HG02943 (cell line): ENCODE results near the gene WNT5A.

Source experiments
- ATAC-seq: cut with Tn5 transposase; IDR thresholded peaks from one replicate; pipeline ENCODE4 v1.9.1; 2021; ENCODE audit warnings: mild to moderate bottlenecking, low read depth, moderate library complexity; ENCODE audit not compliant: unreplicated experiment

The WNT5A gene

DNA sequence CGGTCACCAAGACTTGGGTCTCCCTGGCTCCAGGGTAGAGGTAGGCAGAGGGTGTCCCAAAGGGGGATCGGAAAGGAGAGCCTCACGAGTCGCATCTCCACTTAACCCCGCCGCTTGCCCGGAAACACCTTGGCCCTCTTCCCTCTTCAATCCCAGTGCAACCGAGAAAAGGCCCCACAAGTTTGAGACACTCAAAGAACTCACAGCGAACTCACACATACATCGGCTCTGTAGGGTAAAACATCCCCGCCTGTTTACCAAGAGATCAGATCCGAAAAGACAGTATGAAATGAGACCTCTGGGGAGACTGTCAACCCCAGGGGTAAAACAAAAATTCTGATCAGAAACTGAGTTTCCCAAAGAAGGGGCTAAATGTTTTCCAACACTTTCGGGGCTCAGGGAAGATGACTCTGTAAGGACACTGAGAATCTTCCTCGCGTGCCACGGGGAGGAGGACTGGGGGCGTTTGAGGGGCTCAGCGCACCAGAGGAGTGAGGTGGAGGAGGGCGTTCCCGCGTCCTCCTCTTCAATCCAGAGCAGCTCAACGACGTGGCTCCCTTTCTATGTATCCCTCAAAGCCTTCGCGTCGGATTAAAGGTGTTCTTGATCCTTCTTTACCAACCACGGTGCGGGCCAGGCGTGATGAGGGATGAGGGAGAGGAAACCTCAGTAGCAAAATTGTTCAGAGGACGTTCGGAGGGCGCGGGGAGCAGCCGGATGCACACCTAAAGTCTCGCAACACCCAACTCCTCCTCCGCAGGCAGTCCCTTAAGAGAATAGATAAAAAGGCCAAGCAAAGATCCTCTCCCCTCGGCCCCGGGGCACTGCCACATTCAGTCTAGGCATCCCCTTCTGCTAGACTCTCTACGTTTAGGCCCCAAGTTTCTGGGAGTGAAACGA lies 3.7 kb downstream of the WNT5A start:
- no peak for ATAC-seq

DNA sequence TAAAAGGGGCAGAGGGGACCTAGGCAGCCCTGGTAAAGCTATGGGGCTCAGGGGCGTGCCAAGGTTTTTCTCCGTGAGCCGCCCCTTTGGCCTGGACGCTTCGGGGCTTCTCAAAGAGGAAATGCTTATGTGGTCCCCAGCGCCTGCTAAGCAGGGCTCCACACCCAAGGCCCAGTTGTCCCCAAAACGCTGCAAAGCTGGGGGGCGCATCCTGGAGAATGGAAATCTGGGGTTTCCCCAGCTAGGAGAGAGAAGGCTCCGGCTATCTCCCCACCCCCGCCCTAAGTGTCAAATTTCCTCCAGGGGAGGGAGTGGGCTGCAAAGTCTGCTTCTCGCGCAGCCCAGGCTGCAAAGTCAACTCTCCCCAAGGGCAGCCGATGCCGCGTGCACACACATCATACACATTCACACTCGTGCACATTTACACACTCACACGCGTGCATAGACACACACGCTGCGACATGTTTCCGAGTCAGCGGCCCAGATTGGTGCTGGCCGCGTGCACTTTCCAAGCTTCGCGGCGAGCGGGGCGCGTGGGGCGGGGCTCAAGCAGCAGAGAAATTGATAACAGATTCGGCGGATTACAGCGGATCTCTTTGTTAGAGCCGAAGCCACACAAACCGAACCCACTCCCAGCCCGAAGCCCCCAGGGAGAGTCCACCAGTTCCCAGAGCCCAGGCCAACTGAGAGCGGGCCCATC lies 4.5 kb downstream of the WNT5A start:
- ATAC-seq = no peak

DNA sequence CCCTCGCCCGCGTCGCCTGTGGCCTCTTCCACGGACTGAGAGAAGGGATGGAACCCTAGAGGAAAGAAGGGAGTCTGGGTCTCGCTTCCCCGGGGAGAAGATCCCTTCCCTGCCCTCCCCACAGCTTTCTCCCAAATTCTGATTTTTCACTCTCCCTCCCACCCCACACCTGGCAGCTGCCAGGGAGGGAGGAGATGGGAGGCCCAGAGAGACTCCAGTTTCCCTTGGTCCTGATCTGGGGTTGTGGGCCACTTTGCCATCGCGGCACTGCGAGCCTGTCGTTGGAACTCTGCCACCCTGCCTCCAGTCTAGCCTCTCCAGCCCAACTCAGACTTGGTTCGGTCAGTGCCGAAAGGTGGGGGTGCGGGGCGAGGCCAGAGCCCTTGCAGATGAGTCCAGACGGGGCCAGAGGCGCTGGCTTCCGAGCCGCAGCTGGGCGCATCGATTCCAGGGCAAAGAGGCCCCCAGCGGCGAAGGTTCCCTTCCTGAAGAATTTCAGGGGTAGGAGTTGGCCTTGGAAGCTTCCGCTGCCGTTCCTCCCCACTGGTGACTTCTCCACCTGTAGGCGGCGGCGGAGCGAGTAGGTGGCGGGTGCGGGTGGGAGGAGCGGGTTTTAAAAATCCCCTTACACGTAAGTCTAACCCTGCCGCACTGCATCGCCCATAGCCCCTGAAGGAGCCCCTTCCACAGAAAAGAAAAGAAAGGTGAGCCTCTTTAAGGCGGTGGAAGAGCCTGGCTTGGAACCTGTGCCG lies 5.2 kb downstream of the WNT5A start:
- ATAC-seq = no peak

DNA sequence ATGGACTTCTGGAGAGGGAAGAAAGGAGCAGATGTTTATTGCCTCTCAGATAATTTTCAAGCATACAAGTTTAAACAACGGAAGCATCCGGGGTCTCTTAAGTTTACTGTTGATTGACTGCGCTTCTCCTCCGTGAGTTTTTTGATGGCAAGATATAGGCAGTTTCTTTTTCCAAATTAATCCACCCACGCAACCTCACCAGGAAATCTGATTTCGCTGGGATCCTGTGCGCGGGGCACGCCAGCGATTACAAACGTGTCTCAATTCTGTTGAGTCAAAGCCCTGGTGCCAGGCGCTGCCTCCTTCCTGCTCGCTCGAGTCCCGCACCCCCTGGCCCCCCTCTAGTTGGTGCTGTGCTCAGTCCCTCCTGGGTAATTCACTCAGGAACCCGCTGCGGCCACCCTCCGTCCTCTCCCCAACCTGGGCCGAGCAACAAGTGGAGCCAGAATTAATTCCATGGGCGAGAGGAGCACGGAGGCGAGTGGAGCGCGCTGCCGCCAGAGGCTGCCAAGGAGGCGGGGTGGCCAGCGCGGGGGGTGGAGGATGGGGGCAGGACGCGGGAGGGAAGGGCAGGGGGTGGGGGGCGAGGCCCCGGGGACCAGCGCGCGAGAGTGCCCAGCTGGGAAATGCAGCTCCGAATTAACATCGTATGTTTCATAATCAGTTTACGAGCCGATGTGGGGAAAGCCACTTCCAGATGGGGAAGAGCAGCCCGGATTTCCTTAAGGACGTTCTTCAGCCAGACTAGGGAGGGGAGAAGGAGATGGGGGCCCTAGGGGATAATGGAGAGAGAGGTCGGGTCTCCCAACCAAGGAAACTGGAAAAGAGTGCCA lies 6.0 kb downstream of the WNT5A start:
- ATAC-seq = no peak

DNA sequence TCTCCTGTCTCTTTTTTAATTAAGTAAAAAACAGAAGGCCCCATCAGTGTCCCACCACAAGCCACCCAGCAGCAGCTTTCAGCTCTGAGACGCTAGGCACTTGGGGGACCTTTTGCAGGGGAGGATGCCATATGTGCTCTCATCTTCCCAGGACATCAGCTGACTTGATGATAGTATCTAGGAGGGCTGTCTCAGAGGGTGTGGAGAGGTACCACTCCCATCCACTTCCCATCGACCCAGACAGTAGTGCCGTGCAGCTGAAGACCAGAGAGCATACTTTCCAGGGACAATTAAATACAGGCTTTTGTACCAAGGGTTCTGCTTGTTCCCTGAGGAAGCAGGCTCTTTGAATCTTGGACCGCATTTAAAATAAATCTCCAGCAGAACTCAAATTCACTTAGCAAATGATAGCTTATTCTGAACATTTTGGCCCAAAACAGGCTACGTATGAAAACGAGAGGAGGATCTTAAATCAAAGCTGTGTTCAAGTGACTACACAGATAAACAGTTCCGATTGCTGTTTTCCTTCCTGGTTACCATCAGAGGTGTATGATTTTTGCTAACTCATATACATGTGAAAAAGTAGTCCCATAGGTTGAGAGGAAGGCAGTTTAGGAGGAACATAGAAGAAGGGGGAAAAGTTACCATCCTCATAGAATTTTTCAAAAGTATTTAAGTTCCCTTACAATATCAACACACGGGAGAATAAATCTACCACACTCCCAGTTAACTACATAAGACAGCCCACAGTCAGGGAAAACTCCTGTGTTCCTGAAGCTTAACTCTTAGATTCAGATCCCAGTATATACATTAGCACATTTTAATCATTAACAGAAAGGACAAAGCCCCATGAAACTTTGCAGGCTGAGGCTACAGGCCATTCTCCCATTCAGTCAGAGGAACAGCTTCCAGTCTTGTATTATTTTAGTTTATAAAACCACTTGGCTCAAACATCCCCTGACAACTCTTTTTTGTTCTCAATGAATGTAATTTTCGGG lies 9.5 kb downstream of the WNT5A start:
- no peak for ATAC-seq

DNA sequence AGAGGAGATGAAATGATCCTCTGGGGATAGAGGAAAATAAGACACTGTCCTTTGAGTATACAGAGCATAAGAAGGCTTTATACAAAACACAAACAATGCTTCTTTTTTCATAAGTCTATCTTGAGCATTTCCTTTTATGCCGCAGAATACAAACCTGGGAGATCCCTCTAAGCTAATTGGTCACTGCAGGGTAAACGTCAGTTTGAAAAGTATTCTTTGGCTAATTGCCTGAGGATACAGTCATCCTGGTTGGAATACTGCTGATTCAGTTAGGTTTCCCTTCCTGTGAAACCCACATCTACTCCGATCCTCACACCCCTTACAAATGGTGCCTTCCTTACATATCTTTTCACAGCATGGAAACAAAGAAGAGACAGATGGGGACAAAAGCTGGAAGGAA lies 10.6 kb downstream of the WNT5A start:
- ATAC-seq = no peak

DNA sequence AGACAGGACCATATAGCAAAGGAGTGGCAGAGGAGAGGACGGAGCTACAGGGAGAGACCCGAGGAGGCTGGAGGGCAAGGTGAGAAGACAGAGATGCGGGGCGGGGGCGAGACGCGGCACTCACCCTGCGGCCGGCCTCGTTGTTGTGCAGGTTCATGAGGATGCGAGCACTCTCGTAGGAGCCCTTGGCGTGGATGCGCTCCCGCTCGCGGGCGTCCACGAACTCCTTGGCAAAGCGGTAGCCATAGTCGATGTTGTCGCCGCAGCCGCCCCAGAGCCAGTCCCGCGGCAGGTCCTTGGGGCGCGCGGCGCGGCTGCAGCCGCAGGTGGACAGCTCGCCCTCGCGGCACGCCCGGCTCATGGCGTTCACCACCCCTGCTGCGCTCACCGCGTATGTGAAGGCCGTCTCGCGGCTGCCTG lies 12.9 kb downstream of the WNT5A start:
- no peak for ATAC-seq

DNA sequence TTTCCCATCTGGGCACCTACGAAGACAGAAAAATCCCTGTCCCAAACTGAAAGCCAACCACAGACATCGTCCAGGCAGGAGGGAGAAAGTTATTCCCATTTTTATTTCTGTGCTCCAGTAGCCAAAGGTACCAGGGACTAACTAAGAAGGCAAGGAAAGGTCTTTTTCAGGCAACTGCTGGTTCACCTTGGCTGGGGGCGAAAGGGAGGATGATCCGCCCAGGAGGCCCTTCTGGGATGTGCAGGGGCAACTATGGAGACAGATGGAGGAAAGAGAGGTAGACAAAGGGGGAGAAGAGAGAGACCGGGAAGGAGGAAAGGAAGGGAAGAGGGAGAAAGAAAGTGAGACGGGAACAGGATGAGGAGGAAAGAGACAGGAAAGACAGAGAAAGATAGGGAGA lies 13.3 kb downstream of the WNT5A start:
- no peak for ATAC-seq

DNA sequence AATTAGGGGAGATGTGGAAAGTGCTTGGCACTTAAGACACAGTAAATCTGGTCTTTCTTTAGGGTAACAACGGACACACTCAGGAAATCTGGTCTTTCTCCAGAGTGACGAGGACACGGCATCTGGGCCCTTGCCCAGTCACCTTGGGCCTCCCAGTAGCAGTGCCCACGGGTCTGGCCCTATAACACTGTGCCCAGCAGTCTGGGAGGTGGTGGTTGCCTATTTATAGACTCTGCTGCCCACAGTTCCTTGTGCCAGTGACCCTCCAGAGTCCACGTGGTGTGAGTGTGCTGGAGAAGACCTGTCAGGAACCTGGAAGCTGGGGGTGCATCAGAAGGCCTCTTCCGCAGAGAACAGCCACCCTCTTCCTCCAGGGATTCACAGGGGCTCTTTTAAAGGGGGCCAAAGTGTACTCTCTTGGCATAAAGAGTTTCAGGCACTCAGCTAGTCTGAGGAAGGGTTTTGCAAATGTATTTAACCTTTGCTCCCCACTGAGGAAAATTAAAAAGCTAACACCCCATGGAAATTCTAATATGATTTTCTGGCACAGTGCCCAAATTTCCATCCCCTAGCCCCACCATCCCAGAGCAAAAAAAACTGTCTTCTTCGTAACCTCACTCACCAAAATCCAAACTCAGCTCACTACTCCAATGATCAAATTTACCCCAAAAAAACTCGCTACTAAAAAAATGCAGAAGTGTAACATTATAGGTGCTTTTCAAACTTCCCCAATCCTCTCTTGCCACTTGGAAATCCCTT lies 15.4 kb downstream of the WNT5A start:
- ATAC-seq = no peak

DNA sequence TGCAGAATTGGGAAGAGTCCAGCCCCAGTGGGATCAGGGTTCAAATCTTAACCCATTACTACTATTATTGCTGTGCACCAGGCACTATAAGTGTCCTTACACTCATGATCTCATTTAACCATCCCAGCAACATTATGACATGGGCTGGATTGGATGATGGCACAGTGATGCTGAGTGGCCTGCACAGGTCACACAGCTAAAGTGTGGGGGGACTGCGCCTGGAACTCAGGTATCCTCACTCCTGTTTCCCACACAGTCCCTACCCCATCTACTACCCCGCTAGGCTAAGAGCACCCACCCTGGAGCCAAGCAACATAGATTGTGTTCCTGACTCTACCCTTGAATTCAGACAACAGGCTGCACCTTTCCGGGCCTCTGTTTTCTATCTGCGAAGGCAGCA lies 16.0 kb downstream of the WNT5A start:
- ATAC-seq = no peak

DNA sequence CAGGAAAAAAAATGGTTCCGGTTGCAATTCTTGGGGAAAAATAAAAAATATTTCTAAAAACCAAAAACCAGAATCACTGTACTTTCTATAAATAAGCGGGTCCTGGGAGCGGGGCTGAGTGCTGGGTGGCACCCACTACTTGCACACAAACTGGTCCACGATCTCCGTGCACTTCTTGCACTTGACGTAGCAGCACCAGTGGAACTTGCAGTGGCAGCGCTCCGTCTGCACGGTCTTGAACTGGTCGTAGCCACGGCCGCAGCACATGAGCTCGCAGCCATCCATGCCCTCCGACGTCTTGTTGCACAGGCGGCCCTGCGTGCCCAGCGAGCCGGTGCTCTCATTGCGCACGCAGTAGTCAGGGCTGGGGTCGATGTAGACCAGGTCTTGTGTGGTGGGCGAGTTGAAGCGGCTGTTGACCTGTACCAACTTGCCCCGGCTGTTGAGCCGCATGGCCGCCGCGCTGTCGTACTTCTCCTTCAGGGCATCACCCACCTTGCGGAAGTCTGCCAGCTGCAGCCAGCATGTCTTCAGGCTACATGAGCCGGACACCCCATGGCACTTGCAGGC lies 17.1 kb downstream of the WNT5A start:
- ATAC-seq = no peak

DNA sequence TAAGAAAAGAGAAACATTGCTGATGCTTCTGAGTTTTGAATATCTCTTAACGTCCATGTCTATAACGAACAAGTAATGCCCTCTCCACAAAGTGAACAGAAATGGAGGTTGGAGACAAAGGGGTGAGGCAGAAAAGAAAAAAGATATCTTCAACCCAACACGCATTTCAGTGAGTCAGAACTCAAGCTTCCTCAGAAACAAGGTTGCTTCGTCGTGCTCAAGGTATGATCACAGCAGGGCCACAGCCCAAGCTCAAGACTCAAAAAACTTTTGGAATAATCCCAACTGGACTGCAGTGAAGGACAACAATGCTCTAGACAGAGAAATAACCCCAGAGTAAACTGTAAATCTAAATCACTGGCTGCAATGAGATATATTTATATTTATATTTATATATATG lies 18.9 kb downstream of the WNT5A start:
- no peak for ATAC-seq

DNA sequence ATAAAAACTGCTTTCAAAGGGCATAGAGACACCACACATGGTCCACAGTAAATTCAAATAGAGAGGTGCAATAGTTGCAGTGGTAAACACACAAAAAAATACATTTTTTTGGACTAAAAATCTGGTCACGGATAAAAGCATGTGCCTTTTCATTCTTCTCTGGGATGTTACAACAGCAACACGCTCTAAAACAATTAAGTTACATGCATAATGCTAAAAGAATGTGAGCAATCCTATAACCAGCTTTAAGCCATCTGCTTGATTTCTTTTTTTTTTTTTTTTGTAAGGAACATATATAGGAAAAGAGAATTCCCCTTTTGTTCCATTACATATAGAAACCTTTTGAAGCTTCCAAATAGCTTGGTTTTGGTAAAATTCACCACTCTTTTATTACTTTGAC lies 20.0 kb downstream of the WNT5A start:
- no peak for ATAC-seq

DNA sequence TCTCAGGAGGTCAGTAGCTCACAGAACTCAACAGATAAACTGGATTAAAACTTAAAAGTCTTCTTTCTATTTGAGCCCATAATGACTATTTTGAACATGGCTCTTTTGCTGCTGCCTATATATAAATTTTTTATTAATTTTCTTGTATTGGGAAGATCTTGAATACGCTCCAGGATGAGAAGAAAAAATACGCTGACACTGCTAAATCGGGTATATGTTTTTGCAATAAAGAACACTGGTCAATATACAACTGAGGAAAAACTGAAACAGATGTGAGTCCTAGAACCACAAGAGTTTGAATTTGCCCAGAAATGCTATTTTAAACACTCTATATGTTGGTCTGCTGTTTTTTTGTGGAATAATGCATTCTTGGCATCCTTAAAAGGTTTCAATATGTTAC lies 20.6 kb downstream of the WNT5A start:
- ATAC-seq = no peak

DNA sequence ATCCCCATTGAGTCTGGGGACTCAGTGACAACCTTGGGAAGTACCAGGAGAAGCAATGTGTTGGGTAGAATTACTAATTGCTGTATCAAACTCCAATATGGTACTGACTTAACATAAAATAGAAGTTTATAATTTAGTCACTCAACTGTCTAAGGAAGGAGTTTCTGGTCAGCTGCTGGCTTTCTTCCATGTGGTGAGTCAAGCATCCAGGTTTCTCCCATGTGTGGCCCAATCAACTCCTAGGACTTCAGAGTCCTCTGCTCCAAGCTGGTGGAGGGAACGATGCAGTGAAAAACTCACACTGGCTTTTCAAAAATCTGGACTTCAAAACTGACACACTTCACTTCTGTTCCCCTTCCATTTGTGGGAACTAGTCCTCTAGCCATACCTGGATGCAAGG lies 25.2 kb downstream of the WNT5A start:
- no peak for ATAC-seq

DNA sequence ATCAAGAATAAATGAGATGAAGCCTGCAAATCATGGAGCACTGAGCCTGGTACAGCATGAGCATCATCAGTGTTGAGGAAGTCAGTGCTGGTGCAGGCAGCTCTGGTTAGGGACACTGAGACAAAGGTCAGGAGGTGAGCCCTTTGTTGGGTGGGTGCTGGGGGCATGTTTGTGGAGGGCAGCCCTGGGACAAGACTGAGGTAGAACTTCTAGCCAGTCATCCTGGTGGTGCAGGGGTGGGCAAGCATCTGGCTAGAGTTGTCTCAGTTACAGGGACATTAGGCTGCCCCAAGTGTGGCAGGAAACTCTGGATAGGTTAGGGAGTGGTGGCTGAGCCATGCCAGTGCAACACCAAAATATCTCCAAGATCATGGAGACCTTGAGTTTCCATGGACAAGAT lies 27.3 kb downstream of the WNT5A start:
- ATAC-seq = no peak

DNA sequence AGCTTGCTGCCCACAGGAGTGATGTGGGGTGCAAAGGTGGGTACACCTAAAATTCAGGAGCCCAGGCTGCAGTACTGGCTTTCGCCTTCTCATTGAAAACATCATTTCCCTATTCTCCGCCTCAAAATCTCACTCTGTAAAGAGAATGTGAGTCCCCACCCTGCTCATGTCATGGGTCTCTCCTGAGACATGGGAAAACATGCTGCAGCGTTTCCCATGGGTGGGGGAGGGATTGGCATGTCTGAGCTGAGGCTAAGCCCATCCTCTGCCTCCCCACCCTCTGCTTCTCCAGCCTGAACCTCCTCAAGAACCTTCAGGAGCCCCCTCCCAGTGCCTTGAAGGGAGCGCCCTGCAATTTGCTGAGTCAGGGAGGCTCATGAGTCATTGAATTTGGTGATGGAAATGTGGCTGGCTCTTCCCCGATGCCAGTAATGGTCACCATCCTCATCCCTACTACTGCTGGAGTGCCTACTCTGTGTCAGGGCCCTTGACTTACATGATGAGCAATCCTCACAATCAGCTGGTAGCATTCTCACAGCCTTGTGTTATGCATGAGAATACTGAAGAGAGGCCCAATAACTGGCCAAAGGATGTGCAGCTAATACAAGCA lies 28.8 kb downstream of the WNT5A start:
- ATAC-seq = no peak

DNA sequence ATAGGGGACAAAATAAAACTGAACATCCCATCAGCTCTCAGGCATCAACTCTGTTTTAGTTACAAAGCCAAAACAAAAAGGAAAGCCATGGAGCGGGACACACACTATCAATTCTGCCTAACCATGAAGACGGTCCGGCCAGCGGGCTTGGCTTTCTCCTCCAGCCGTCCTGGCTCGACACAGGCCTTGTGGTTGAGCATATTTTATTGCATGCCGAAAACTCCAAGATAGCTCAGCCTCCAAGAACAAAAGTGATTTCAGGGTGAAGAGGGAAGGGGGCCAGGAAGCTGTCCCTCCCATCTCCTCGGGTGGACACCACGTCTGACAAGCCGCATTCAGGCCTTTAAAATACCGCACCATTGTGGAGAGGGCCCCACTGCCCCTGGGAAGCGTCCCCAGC lies 31.2 kb downstream of the WNT5A start:
- ATAC-seq = no peak
